IMR-90 (cell line): ENCODE measurements around the gene NFKBIZ. TPM values are rescaled to one million over a fixed set of nuclear protein-coding genes. Genes with fewer than 3 reads are reported as not detected.

Experiments used
- ATAC-seq: fragments of 200-7000 bp; cut with Tn5 transposase; 2 replicates; pipeline ENCODE4 v1.9.1; 2020; ENCODE audit warnings: low read depth, mild to moderate bottlenecking, moderate library complexity
- BruUV-seq: library from RNA; stranded (reverse); fragments of 400-500 nt; replicated peaks from 2 replicates; lab custom pipeline; 2021; lab: Mats Ljungman, UMichigan
- CTCF ChIA-PET: fragments of 300-600 bp; formaldehyde crosslinking; extraction: SDS; loops from one replicate; lab custom pipeline; 2021; ENCODE audit warnings: antibody characterized with exemption; lab: Yijun Ruan, JAX
- POLR2A ChIA-PET: fragments of 300-600 bp; sonication (Branson Sonifier 250); formaldehyde crosslinking; loops from one replicate; lab custom pipeline; 2022; ENCODE audit warnings: antibody characterized with exemption; ENCODE audit not compliant: unreplicated experiment; lab: Charles Lee
- DNase-seq: peaks from one replicate; pipeline ENCODE4 v3.0.0; 2013
- H2AFZ ChIP-seq: replicated peaks from 2 replicates; pipeline ENCODE3; 2013; ENCODE audit warnings: low read length, mild to moderate bottlenecking; ENCODE audit not compliant: poor library complexity
- H2AK5ac ChIP-seq: 2 replicates; pipeline ENCODE4 v1.6.1; 2013; ENCODE audit warnings: low read depth, low read length, inconsistent platforms
- H2AK9ac ChIP-seq: replicated peaks from 2 replicates; pipeline ENCODE3; 2013; ENCODE audit warnings: mild to moderate bottlenecking, low read depth, low read length, moderate library complexity; ENCODE audit not compliant: poor library complexity
- H2BK120ac ChIP-seq: 2 replicates; pipeline ENCODE4 v1.6.1; 2013; ENCODE audit warnings: low read depth, low read length, inconsistent platforms
- H2BK15ac ChIP-seq: 3 replicates; pipeline ENCODE4 v1.6.1; 2013; ENCODE audit warnings: low read depth, low read length, inconsistent platforms
- H2BK20ac ChIP-seq: 2 replicates; pipeline ENCODE4 v1.6.1; 2013; ENCODE audit warnings: low read depth, mild to moderate bottlenecking, inconsistent platforms, low read length, moderate library complexity
- H2BK5ac ChIP-seq: 2 replicates; pipeline ENCODE4 v1.6.1; 2013; ENCODE audit warnings: mild to moderate bottlenecking, low read depth, low read length, inconsistent platforms; ENCODE audit not compliant: poor library complexity, severe bottlenecking
- H3K14ac ChIP-seq: replicated peaks from 2 replicates; pipeline ENCODE4 v1.6.1; 2013; ENCODE audit warnings: low read depth, low read length, inconsistent platforms
- H3K18ac ChIP-seq: 2 replicates; pipeline ENCODE4 v1.6.1; 2013; ENCODE audit warnings: low read depth, low read length, control low read depth
- H3K23ac ChIP-seq: 2 replicates; pipeline ENCODE4 v1.6.1; 2013; ENCODE audit warnings: low read depth, low read length, inconsistent platforms
- H3K27ac ChIP-seq: 2 replicates; pipeline ENCODE4 v1.5.1; 2013; ENCODE audit warnings: mild to moderate bottlenecking, control low read depth, low read length; ENCODE audit not compliant: insufficient read depth
- H3K27me3 ChIP-seq: 2 replicates; pipeline ENCODE4 v1.6.1; 2013; ENCODE audit warnings: low read length; ENCODE audit not compliant: control insufficient read depth, insufficient read depth
- H3K36me3 ChIP-seq: 2 replicates; pipeline ENCODE4 v1.6.1; 2013; ENCODE audit warnings: low read length, mixed read lengths; ENCODE audit not compliant: control insufficient read depth, insufficient read depth
- H3K4ac ChIP-seq: 2 replicates; pipeline ENCODE4 v1.6.1; 2013; ENCODE audit warnings: low read depth, low read length, inconsistent platforms
- H3K4me1 ChIP-seq: 2 replicates; pipeline ENCODE4 v1.6.1; 2013; ENCODE audit warnings: low read length, mixed read lengths; ENCODE audit not compliant: control insufficient read depth, insufficient read depth
- H3K4me2 ChIP-seq: 2 replicates; pipeline ENCODE4 v1.6.1; 2013; ENCODE audit warnings: low read depth, mild to moderate bottlenecking, control low read depth, low read length, moderate library complexity
- H3K4me3 ChIP-seq: 2 replicates; pipeline ENCODE4 v1.5.1; 2013; ENCODE audit warnings: low read depth, mild to moderate bottlenecking, control low read depth, low read length, moderate library complexity; ENCODE audit not compliant: insufficient read depth
- H3K56ac ChIP-seq: 2 replicates; pipeline ENCODE4 v1.6.1; 2013; ENCODE audit warnings: low read length, inconsistent platforms; ENCODE audit not compliant: insufficient read depth; ENCODE audit errors: extremely low read depth
- H3K79me1 ChIP-seq, 2 experiments: 2 replicates each; pipeline ENCODE4 v1.6.1; 2013; ENCODE audit warnings: low read length in 2 of 2, inconsistent platforms in 1 of 2, low read depth in 1 of 2
- H3K9ac ChIP-seq: 2 replicates; pipeline ENCODE4 v1.6.1; 2013; ENCODE audit warnings: low read depth, low read length, control low read depth
- H3K9me1 ChIP-seq: 2 replicates; pipeline ENCODE4 v1.6.1; 2013; ENCODE audit warnings: low read length, inconsistent platforms; ENCODE audit not compliant: insufficient read depth
- H3K9me3 ChIP-seq: 2 replicates; pipeline ENCODE4 v1.6.1; 2013; ENCODE audit warnings: low read length; ENCODE audit not compliant: control insufficient read depth, insufficient read depth
- H4K20me1 ChIP-seq: 2 replicates; pipeline ENCODE4 v1.6.1; 2013; ENCODE audit warnings: low read length, inconsistent platforms; ENCODE audit not compliant: insufficient read depth
- H4K5ac ChIP-seq: 2 replicates; pipeline ENCODE4 v1.6.1; 2013; ENCODE audit warnings: mild to moderate bottlenecking, low read depth, low read length, control low read depth
- H4K8ac ChIP-seq, 2 experiments: 2 replicates each; pipeline ENCODE4 v1.6.1; 2013; ENCODE audit warnings: low read depth in 2 of 2, low read length in 2 of 2, control low read depth in 1 of 2, inconsistent platforms in 1 of 2
- H4K91ac ChIP-seq: 2 replicates; pipeline ENCODE4 v1.6.1; 2013; ENCODE audit warnings: low read depth, low read length, inconsistent platforms; ENCODE audit not compliant: insufficient read depth
- BHLHE40 ChIP-seq: fragments of 150-350 bp; IDR thresholded peaks from 2 replicates; pipeline ENCODE4 v1.6.1; 2016; ENCODE audit warnings: mild to moderate bottlenecking, low read depth, low read length
- CEBPB ChIP-seq: IDR thresholded peaks from 2 replicates; pipeline ENCODE4 v1.6.1; 2012; ENCODE audit warnings: low read depth, low read length, improper control_type of control experiment
- CHD1 ChIP-seq: IDR thresholded peaks from 2 replicates; pipeline ENCODE4 v1.6.1; 2012; ENCODE audit warnings: low read depth, low read length, improper control_type of control experiment
- FOS ChIP-seq: fragments of 150-350 bp; IDR thresholded peaks from 2 replicates; pipeline ENCODE4 v1.6.1; 2016; ENCODE audit warnings: low read depth, low read length
- NFE2L2 ChIP-seq: fragments of 150-350 bp; IDR thresholded peaks from 2 replicates; pipeline ENCODE4 v1.6.1; 2016; ENCODE audit warnings: low read depth, mild to moderate bottlenecking, low read length
- POLR2A ChIP-seq: IDR thresholded peaks from 2 replicates; pipeline ENCODE4 v1.6.1; 2012; ENCODE audit warnings: mild to moderate bottlenecking, low read depth, low read length
- RCOR1 ChIP-seq: IDR thresholded peaks from 2 replicates; pipeline ENCODE4 v1.6.1; 2012; ENCODE audit warnings: mild to moderate bottlenecking, low read length, improper control_type of control experiment; ENCODE audit not compliant: insufficient replicate concordance
- RFX5 ChIP-seq: IDR thresholded peaks from 2 replicates; pipeline ENCODE4 v1.8.0; 2012; ENCODE audit warnings: low read depth, mild to moderate bottlenecking, low read length, moderate library complexity
- SMC3 ChIP-seq: fragments of 150-350 bp; IDR thresholded peaks from 2 replicates; pipeline ENCODE4 v1.6.1; 2016; ENCODE audit warnings: low read depth, mild to moderate bottlenecking, antibody characterized with exemption, low read length, moderate library complexity
- WGBS, 2 experiments: methylation state at CpG; one replicate each; pipeline versions ENCODE4 v1.1.5 to v1.1.7; 2013; ENCODE audit warnings: missing lambda C conversion rate in 2 of 2; ENCODE audit not compliant: insufficient read length in 1 of 2; ENCODE audit errors: extremely low coverage in 2 of 2; 5-methylcytosine and 5-hydroxymethylcytosine counted together
- dilution Hi-C: fragments of 300-500 bp; cut with HindIII; formaldehyde crosslinking; loops from one replicate; pipeline ENCODE4 v1.14.3; 2018; ENCODE audit warnings: low sequenced_read_pairs; ENCODE audit not compliant: unreplicated experiment
- in situ Hi-C: fragments of 300-500 bp; cut with MboI; formaldehyde crosslinking; loops from 3 replicates; pipeline ENCODE4 v1.14.3; 2019; ENCODE audit warnings: low sequenced_read_pairs, inconsistent platforms, mixed read lengths
- intact Hi-C: fragments of 100-400 bp; cut with micrococcal nuclease; formaldehyde crosslinking; loops from 2 replicates; pipeline ENCODE4 v1.10.0; 2022
- polyA plus RNA-seq, 3 experiments: library from polyadenylated mRNA; depleted of rRNA; stranded (reverse); fragments of >200 nt; gene quantifications; 2 replicates each; pipeline ENCODE4 v1.2.3, GENCODE V29; 2012; ENCODE audit warnings: low replicate concordance in 1 of 3
- total RNA-seq: library from RNA; depleted of rRNA; stranded (reverse); fragments of >200 nt; gene quantifications from 2 replicates; pipeline ENCODE4 v1.2.3, GENCODE V29; 2012
- TF ChIP-seq, protein P1 (sequence below): conservative IDR thresholded peaks from 2 replicates; pipeline ENCODE4 v1.5.1; 2012; ENCODE audit warnings: mild to moderate bottlenecking, low read depth, low read length, improper control_type of control experiment
- TF ChIP-seq, protein P2 (sequence below): fragments of 150-350 bp; IDR thresholded peaks from 2 replicates; pipeline ENCODE4 v1.6.1; 2016; ENCODE audit warnings: low read depth, mild to moderate bottlenecking, low read length, moderate library complexity, borderline replicate concordance

NFKBIZ gene
- total and polyA plus RNA-seq, 2 of the 4 experiments (the other 2 are of a cell fraction): 35.0 to 40.9 TPM

DNA sequence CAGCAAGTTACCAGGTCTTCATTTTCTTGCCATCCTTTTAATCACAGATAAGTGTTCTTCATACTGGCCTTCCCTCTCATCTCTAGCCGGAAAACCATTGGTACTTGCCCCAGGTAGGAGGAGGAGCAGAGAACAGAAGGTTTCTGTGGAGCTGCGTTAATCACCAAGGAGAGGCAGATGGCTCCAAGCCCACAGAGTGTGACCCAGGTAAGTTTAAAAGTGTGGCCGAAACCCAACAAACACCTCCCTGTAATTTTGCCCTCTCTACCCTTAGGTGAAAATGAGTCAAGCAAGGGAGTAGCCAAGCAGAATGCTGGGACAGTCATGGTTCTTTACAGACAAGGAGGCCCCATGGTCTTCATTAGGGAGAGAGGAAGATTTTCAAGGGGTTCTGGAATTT lies 37.3 kb downstream of the NFKBIZ start:
- BruUV-seq: no TSS peak
- no peak overlapping the region for H2AK9ac ChIP-seq
- no peak overlapping the region for H3K9ac ChIP-seq
- no peak overlapping the region for H3K4ac ChIP-seq
- H4K91ac ChIP-seq: no peak overlapping the region
- no peak overlapping the region for H4K5ac ChIP-seq
- H3K4me2 ChIP-seq: no peak overlapping the region
- 0 out of 2 replicates have a peak overlapping the region, but pooled peaks have one; percentile 30 for H3K14ac ChIP-seq
- no peak for DNase-seq
- H3K18ac ChIP-seq: no peak overlapping the region
- no CpG with 5 or more reads among the region's 3 CpGs for WGBS, 2 experiments
- ChIA-PET POLR2A (no interaction called here), CTCF (no interaction called here)
- intact Hi-C loops: no loop called here
- TF ChIP-seq SMC3 (no peak), RCOR1 (no peak), CHD1 (no peak), CEBPB (no peak), POLR2A (no peak), NFE2L2 (no peak), BHLHE40 (no peak), FOS (no peak), RFX5 (no peak)
- TF ChIP-seq, protein P1, sequence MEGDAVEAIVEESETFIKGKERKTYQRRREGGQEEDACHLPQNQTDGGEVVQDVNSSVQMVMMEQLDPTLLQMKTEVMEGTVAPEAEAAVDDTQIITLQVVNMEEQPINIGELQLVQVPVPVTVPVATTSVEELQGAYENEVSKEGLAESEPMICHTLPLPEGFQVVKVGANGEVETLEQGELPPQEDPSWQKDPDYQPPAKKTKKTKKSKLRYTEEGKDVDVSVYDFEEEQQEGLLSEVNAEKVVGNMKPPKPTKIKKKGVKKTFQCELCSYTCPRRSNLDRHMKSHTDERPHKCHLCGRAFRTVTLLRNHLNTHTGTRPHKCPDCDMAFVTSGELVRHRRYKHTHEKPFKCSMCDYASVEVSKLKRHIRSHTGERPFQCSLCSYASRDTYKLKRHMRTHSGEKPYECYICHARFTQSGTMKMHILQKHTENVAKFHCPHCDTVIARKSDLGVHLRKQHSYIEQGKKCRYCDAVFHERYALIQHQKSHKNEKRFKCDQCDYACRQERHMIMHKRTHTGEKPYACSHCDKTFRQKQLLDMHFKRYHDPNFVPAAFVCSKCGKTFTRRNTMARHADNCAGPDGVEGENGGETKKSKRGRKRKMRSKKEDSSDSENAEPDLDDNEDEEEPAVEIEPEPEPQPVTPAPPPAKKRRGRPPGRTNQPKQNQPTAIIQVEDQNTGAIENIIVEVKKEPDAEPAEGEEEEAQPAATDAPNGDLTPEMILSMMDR: no peak
- TF ChIP-seq, protein P2, sequence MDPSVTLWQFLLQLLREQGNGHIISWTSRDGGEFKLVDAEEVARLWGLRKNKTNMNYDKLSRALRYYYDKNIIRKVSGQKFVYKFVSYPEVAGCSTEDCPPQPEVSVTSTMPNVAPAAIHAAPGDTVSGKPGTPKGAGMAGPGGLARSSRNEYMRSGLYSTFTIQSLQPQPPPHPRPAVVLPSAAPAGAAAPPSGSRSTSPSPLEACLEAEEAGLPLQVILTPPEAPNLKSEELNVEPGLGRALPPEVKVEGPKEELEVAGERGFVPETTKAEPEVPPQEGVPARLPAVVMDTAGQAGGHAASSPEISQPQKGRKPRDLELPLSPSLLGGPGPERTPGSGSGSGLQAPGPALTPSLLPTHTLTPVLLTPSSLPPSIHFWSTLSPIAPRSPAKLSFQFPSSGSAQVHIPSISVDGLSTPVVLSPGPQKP: no peak
- H3K27ac ChIP-seq: no peak overlapping the region
- dilution Hi-C loops: no loop called here
- H3K23ac ChIP-seq: no peak overlapping the region
- no peaks in the 10 kb centered on the region for H3K9me3 ChIP-seq
- H2BK15ac ChIP-seq: no peak overlapping the region
- in situ Hi-C loops: no loop called here
- no peak overlapping the region for H3K56ac ChIP-seq
- H3K9me1 ChIP-seq: no peaks in the 10 kb centered on the region; the same call in 1 of the 2 replicates
- H3K27me3 ChIP-seq: no peaks in the 10 kb centered on the region
- no peak overlapping the region for H2BK5ac ChIP-seq
- H3K79me1 ChIP-seq: no peaks in the 10 kb centered on the region
- no peak overlapping the region for H3K4me3 ChIP-seq
- no peaks in the 10 kb centered on the region for H3K4me1 ChIP-seq
- no peak overlapping the region for H2AK5ac ChIP-seq
- H2BK120ac ChIP-seq: no peak overlapping the region
- H4K8ac ChIP-seq: no peak overlapping the region
- no peaks in the 10 kb centered on the region for H4K20me1 ChIP-seq
- no peak overlapping the region for H2BK20ac ChIP-seq
- no peak for ATAC-seq
- H2AFZ ChIP-seq: no peak overlapping the region
- H3K36me3 ChIP-seq: no peaks in the 10 kb centered on the region
